NCI-H1105 treated with DMSO at 0.1 percent for 48 hours (cell line): Measurements from ENCODE around the gene IGSF23.
A peak's percentile ranks its signal among the peaks of the same experiment; 100 is the strongest.
"Not testable (repeated sequence)": the region's sequence is repeated elsewhere in the genome, so short reads cannot be mapped to it uniquely, and the experiment has no call there.

Source experiments
- DNase-seq: peaks from one replicate; lab custom pipeline; 2025; lab: John Stamatoyannopoulos, UW

IGSF23 gene

DNA sequence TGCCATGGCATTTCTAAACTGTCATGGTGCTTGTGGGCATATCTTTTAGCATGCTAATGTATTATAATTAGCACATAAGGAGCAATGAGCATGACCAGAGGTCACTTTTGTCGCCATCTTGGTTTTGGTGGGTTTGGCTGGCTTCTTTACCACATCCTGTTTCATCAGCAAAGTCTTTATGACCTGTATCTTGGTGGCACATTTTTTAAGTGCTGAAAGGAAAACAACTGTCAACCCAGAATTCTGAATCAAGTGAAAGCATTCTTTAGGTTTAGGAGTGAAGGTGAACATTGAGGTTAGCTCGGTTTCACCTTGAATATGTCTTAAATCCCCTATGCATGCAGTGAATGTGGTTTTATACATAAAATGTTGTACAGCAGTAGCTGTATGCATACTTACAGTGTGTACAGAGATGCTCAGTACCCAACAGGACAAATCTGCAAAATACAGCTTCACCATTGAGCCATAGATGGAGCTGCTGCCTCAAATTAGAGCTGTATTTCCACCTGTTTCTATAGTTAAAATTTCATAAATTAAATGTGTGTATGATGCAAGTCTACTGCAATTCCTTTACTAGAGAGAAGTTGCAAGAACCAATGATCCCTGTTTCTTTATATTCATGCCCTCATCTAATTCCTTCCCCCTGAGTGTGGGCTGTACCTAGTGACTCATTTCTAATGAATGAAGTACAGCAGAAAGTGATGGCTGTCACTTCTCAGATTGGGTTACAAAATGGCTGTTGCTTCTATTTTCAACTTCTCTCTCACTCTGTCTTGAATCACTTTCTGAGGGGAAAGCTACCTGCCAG, 25.2 kb upstream of the IGSF23 start:
- DNase-seq: no peak

DNA sequence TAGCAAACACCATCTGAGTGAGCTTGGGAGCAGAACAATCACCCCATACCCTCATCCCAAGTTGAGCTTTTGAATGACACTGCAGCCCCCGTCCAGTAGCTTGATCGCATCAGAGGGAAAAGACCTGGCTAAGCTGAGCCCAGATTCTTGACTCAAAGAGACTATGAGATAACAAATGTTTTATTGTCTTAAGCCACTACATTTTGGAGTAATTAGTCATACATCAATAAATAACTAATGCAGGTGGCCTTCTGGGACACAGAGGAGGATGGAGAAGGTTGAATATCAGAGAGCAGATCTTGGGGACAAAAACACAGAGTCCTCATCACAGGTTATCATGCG, 24.6 kb upstream of the IGSF23 start:
- no peak for DNase-seq

DNA sequence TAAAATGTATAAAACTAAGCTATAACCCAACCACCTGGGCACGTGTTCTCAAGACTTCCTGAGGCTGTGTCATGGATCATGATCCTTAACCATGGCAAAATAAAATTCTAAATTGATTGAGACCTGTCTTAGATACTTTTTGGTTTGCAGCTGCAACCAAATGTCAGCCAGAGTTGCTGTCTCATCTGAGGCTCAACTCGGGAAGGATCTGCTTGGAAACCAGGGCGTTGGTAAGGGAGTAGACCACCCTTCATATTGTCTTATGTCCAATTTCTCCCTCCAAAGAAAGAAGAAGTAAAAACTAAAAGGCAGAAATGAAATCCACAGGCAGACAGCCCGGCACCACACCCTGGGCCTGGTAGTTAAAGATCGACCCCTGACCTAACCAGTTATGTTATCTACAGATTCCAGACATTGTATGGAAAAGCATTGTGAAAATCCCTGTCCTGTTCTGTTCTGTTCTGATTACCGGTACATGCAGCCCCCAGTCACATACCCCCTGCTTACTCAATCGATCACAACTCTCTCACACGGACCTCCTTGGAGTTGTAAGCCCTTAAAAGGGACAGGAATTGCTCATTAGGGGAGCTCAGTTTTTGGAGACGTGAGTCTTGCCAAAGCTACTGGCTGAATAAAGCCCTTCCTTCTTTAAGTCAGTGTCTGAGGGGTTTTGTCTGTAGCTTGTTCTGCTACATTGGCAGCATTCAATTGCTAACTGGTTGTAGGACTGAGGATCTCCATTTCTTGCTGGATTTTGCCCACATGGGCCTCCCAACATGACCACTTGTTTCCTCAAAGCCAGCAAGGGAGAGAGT, 22.9 kb upstream of the IGSF23 start:
- DNase-seq: no peak

DNA sequence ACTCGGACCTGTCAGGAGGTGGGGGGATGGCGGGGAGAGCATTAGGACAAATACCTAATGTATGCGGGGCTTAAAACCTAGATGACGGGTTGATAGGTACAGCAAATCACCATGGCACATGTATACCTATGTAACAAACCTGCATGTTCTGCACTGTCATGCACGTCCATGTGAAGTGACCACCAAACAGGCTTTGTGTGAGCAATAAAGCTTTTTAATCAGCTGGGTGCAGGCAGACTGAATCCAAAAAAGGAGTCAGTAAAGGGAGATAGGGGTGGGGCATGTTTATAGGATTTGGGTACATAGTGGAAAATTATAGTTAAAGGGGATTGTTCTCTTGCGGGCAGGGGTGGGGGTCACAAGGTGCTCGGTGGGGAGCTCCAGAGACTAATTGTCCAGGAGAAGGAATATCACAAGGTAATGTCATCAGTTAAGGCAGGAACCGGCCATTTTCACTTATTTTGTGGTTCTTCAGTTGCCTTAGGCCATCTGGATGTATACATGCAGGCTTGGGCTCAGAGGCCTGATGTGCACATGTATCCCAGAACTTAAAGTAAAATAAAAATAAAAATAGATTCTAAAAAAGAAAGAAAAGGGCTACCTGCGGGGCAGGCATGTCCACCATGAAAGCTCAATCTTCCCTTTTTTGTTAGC, 21.9 kb upstream of the IGSF23 start:
- DNase-seq: not testable (repeated sequence)

DNA sequence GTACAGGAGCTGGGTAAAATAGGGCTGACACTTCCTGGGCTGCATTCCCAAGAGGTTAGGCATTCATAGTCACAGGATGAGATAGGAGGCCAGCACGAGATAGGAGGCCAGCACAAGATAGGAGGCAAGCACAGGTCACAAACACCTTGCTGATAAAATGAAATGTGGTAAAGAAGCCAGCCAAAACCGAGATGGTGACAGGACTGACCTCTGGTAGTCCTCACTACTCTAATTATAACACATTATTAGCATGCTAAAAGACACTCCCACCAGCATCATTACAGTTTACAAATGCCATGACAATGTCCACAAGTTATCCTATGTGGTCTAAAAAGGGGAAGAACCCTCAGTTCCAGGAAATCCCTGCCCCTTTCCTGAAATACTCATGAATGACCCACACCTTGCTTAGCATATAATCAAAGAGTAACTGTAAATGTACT, 20.9 kb upstream of the IGSF23 start:
- no peak for DNase-seq

DNA sequence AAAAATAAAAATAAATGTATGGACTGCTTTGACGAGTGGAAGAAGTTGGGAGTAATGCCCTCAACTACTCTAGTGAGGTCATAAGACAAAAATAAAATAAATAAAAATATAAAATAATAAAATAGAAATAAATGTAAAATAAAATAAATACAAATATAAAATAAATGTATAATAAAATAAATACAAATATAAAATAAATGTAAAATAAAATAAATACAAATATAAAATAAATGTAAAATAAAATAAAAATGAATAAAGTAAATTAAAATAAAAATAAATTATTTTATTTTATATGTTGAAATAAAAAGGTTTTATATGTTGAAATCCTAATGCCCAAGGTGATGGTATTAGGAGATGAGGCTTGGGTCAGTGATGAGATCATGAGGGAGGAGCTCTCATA, 20.1 kb upstream of the IGSF23 start:
- DNase-seq: no peak

DNA sequence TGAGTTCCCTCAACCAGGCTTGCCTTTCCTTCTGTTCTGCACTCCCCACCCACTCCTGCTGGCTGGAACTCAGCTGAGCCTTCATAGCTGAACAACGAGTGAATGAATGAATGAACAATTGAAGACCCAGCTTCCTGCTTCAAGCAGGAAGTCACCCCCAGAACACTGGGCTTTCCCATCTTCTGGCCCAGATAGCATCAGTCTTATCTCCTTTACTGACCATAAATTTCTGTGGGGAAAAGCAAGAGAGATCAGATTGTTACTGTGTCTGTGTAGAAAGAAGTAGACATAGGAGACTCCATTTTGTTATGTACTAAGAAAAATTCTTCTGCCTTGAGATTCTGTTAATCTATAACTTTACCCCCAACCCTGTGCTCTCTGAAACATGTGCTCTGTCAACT, 19.5 kb upstream of the IGSF23 start:
- DNase-seq: not testable (repeated sequence)

DNA sequence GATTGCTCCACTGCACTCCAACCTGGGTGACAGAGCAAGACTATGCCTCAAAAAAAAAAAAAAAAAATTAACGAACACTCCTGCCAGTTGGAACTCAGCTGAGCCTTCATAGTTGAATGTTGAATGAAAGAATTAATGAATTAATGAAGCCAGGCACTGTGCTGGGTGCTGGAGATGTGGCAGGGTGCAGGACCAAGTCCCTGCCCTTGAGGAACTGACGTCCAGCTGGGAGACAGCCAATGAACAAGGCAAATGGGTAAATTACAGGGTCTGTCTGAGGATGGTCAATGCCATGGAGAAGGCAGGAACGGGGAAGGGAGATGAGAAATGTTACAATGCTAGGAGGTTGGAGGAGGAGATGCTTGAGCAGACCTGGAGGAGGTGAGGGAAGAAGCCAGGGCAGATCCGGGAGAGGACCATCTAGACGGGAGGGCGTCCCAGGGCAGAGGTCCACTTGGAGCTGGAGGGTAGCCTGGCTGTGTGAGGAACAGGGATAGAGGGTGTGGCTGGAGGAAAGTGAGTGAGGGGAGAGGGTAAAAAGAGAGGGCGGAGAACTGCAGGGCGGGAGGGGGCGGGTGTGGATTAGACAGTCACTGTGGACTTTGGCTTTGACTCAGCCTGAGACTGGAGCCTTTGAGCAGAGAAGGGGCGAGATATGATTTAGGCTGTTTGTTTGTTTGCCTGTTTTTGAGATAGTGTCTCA, 16.8 kb upstream of the IGSF23 start:
- DNase-seq: no peak

DNA sequence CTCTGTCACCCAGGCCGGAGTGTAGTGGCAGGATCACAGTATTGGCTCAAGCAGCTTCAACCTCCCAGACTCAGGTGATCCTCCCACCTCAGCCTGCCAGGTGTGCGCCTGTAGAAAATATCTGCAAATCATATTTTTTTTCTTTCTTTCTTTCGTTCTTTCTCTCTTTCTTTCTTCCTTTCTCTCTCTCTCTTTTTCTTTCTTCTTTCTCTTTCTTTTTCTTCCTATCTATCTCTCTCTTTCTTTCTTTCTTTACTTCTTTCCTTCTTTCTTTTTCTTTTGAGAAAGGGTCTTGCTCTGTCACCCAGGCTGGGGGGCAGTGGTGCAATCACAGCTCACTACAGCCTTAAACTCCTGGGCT, 16.3 kb upstream of the IGSF23 start:
- DNase-seq: no peak

DNA sequence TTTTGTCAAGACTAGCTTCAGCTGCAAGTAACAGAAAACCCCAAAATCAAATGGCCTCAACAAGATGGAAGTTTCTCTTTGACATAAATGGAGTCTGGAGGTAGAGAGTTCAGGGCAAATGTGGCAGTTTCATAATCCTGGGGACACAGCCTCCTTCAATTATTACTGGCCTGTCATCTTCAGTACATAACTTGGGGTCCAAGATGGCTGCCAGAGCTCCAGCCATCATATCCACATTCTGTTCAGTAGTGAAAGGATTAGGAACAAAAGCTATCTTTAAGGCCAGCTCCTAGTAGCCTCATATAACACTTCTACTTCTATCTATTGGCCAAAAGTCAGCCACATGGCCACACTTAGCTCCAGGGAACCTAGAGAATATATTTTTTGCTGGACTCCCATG, 15.0 kb upstream of the IGSF23 start:
- no peak for DNase-seq

DNA sequence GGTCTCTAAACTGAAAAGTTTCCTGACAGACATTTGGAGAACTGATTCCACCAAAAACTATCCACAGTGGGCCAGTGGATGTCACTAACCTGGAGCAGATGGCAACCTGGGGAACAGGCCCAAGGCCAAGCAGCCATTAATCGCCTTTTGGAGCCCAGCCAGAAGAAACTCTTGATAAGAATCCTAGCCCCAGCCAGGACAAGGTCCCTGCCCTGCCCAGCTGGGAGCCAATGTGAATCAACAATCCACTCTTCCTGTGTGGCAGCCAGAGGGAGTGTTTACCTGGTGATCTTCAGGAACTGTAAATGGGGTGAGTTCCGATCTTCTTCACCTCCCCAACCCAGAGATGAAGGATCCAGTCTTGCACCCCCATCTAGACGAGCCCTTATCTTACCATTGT, 14.5 kb upstream of the IGSF23 start:
- DNase-seq: no peak

DNA sequence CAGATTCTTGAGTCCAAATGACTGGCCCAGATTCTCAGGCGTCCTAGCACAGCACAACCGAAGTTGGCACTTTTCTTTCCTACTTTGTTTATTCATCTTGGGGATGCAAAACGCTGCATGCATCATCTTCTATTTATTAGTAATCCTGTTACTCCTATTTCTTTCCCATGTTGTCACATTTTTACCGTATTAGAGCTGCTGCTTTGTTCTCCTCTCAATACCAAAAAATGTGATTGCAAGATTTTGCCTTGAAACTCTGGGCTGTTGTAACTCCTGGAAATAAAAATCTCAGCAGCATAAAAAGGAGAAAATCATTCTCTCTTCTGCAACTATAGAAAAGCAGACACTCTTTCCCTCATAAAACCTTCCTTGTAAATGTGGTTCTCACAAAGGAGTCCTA, 12.9 kb upstream of the IGSF23 start:
- no peak for DNase-seq

DNA sequence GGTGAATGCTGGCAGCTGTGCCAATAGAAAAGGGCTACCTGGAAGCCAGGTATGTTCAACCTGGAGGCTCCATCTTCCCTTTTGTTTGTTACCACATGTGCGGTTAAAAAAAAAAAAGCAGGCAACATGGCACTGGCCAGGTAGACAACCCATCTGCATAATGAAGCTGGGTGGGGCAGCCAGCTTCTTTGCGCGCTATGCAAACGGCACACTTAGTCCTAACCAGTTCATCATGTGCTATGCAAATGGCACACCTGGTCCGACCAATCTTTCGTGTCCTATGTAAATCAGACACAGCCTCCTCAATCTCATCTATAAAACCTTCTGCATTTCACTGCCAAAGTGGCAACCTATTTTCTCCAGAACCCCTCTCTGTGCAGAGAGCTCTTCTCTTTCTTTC, 11.3 kb upstream of the IGSF23 start:
- DNase-seq: peak; percentile 23

DNA sequence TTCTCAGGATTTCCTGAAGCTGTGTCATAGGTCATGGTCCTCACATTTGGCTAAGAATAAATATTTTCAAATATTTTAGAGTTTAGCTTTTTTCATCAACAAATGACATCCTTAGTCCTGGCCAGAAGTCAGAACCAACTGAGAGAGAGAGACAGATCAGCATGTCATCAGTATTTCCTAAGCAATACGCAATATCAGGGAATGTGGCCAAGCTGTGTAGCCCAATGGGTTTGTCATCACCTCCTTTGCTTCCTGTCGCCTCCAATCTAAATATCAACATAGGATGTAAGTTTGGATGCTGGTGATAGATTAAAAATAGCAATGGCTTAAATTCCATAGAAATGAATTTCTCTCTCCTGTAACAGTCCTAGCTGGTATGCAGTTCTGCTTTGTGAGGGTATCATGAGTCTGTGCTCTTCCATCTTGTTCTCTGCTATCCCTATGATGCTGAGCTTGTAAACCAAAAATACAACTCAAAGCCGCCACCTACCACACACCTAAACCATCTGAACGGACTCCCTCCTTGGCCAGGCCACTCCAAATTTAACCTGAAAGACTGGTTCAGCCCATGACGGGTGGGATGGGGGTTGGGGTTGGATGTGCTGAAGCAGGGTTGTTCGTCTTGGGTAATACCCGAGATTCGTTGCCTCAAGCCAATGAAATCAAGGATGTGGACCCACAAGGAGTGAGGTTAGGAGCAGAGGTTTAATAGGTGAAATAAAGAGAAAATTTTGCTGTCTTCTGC, 10.0 kb upstream of the IGSF23 start:
- DNase-seq: no peak

DNA sequence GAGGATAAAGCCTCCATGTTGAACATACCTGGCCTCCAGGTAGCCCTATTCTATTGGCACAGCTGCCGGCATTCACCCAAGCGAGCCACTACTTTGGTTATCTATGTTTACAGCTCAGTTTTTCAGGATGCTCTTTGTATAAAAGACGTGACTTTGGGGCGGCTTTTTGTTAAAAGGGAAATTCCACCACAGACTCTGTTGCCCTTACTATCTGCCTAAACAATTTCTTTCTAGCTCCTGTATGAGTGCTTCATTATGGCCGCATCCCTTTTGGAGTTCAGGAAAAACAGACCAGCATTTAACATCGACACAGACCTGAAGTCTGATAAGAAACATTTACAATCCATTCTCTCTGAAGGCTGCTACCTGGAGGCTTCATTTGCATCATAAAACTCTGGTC, 9.1 kb upstream of the IGSF23 start:
- no peak for DNase-seq

DNA sequence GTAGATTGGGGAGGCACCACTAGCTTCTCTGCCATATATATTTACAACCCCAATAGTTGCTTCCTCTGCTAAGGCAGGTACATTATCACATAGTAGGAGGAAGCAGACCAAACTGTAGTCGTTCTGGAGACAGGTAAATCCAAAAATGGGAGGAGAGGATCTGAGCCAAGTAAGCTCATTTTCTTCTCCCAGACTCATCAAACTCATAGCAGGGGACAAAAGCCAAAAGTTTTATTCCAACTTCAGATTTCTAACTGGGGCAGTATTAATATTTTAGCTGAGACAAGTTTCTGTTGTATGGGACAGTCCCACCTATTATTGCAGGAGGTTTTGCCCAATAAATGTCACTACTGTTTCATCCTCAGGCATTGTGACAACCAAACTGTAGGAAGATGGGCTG, 7.8 kb upstream of the IGSF23 start:
- DNase-seq: no peak

DNA sequence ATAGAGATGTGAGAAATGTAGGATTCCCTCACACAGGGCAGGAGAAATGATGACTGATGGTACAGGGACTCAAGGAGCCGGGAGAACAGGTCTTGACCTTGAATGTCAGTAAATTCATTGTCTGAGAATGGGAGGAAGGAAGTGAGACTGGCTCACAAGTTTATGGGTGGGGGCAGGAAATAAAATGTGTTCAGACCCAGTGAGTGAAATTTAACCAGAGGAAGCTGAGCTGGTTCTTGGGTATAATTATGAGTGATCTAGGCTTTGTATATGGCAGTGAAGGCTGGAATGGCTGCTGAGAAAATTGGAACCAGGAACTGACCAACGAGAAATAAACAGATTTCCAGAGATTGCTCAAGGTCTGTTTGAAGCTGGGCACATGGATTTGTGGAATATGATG, 6.3 kb upstream of the IGSF23 start:
- no peak for DNase-seq

DNA sequence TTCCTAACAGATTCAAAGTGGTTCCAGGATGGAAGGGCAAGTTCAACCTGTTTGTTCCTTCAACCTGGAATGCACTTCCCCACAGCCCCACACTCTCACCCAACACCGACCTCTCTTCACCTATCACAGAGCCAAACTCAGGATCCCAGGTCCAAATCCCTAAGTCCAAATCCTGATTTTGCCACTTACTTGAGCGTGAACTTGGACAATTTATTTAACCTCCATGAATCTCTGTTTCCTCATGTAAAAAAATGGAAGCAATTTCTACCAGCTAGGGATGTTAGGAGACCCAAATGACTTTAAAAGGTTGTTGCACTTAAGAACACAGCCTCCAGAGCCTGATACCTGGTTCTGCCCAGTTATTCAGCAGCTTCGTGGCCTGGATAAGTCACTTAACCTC, 5.4 kb upstream of the IGSF23 start:
- DNase-seq: no peak

DNA sequence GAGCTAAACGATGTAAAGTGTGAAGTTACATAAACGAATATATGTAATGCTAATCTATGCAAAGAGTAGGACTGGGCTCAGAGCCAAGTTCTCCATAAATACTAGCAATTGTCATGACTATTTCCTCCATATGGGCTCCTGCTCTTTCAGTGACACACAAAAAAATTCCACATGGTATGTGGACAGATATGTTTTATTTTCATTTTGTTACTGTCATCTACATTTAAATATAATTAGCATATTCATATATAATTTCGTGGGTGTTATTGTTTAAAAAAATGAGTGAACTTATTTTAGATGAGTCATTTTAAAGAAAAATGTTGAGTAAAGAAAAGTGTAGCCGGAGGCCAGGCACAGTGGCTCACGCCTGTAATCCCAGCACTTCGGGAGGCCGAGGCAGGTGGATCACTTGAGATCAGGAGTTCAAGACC, 5.0 kb upstream of the IGSF23 start:
- peak; percentile 14 for DNase-seq

DNA sequence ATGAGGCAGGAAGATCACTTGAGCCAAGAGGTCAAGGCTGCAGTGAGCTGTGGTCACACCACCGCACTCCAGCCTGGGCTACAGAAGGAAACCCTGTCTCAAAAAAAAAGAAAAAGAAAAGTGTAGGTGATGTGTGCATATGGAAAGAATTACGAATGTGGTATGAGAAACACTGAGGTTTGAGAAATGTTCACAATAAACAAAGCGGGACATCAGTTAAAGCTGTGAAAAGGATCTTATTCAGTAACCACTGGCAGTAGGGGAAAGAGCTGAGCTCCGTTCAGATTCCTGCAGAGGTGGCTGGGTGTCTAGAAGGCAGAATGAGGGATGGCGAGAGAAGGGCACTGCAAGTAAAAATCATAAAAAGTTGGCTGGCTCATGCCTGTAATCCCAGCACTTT, 4.1 kb upstream of the IGSF23 start:
- DNase-seq: no peak

DNA sequence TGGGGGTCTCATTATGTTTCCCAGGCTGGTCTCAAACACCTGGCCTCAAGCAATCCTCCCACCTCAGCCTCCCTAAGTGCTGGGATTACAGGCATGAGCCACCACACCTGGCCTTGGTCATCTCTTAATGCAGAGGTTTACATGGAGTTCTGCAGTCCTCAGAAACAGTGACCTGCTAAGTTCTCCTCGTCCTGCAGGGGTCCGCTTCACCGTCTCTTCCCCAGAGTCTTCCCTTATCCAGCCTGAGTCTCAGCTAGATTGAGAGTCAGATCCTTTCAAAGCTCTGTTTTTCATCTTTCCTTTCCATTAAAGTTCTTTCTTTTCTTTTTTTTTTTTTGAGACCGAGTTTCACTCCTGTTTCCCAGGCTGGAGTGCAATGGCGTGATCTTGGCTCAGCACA, 2.9 kb upstream of the IGSF23 start:
- not testable (repeated sequence) for DNase-seq

DNA sequence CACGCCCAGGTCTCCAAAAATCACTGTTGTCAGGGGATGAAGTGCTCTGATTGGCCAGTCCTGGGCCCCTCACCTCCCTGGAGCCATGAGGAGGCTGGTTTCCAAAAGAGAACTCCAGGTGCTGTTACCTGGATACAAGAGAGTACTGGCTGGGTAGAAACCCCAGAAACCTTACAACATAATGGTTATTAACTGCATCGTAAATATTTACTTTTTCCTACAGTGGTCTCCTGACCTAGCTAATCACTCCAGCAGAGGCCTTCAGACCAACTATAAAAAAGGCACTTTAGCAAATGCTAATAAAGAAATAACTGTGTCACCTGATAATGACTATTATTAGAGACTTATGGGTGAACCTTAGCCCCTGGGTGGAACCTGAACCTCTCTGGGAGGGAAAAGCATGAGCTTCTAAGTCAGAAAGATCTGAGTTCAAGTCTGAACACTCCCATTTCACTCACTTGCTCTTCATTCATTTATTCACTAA, 1.5 kb upstream of the IGSF23 start:
- DNase-seq: peak; percentile 63
